ENCODE measurements around the gene OR4M2.
"Not testable (repeated sequence)": the region's sequence is repeated elsewhere in the genome, so short reads cannot be mapped to it uniquely, and the experiment has no call there.

The OR4M2 gene, protein sequence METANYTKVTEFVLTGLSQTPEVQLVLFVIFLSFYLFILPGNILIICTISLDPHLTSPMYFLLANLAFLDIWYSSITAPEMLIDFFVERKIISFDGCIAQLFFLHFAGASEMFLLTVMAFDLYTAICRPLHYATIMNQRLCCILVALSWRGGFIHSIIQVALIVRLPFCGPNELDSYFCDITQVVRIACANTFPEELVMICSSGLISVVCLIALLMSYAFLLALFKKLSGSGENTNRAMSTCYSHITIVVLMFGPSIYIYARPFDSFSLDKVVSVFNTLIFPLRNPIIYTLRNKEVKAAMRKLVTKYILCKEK

DNA sequence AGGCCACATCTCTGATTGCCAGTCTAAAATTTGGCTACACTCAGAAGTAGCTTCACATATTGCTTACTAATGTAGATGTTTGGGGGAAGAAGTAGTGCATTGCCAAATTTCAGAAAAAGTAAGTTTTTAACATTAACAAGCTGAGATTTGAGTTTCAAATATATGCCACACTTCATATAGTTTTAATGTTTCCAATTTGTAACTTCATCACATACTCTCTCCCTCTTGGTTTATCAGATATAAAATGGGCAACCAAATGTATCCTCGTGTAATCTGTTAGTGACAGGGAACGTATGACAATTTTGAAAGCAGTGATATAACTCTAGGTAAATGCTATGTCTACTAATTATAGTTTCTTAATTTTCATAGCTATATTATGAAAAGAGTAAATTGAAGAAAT lies at the start of gene OR4M2:
Gene OR4M2, plus strand, starts transcription at position 301 of the 400 bp plus-strand sequence. Its CDS starts 98 bp downstream, at position 399.
- not testable (repeated sequence) for DNase-seq (ENCODE audit: low read depth in 2 of 2)

DNA sequence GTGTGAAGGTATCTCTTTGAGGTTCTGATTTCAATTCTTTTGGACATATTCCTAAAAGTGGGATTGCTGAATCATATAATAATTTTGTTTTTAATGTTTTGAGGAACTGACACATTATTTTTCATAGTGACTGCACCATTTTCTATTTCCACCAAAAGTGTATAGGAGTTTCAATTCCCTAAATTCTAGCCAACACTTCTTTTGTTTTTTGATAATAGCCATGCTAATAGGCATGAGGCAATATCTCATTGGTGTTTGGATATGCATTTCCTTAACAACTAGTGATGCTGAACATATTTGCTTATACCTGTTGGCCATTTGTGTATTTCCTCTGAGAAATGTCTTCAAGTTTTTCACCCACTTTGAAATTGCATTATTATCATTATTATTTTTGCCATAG lies 11.1 kb upstream of the OR4M2 start:
- not testable (repeated sequence) for DNase-seq (ENCODE audit: low read depth in 2 of 2)

DNA sequence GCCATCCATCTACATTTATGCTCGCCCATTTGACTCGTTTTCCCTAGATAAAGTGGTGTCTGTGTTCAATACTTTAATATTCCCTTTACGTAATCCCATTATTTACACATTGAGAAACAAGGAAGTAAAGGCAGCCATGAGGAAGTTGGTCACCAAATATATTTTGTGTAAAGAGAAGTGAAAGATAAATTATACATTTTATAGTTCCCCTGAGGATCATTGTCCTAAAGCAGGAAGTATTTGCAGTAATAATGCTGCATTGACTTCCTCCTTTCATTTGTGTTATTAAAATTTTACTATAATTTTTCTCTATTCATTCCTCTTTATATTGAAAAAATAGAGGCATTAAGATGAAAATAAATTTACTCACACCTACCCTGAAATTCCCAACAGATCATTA lies 1.1 kb downstream of the OR4M2 start:
- DNase-seq (ENCODE audit: low read depth in 2 of 2), result not testable (repeated sequence)

DNA sequence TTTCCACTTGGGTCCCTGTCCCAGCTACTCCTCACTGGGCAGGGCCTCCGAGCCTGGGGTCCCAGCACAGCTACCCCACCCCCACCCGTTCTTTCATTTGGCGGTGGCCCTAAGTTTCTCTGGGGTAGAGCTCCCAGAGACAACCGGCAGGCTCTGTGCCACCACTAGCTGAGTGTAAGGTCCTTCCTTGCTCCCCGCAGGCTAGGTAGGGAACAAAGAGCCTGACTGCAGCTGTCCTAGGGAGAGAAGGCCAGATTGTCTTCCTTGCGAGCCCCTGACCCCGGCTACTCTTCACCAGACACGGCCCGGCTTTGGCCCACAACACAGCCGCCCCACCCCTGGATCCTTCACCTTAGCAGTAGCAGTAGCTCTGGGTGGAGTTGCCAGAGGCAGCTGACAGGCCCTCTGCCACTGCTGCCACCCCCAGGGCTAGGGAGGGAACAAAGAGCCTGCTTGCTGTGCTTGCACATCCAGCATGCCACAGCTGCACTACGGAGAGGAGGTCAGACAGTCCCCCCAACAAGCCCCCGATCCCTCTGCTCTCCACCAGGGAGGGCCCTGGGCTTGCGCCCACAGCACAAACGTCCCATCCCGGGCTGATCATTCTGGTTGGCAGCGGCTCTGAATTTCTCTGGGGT lies 18.4 kb downstream of the OR4M2 start:
- DNase-seq (ENCODE audit: low read depth in 2 of 2), result not testable (repeated sequence)

DNA sequence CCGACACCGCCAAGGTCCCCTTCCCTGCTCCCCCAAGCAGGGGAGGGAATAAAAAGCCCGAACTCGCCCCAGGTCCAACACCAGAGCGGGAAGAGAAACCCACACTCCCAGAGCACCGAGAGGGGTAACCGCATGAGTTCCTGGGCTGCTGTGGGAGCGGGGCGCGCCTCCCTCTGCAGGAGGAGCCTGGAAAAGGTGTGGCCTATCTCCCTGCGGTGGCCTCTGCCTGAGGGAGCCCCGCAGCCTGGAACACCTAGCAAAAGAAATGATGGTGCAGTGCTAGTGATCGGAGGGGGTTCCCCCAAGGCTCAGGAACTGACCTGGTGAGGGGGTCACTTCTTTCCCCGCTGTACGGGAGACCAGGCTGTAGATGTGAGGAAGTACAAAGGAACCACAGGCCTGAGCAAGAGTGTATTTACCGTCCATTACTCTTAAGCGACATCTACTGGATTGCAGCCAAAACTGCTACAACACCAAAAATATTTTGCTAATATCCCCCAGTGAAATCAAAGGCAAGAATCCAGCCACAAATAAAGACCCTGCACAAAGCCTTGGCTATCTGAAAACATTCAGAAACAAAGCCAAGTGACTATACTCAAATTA lies 19.1 kb downstream of the OR4M2 start:
- DNase-seq (ENCODE audit: low read depth in 2 of 2), result not testable (repeated sequence)

DNA sequence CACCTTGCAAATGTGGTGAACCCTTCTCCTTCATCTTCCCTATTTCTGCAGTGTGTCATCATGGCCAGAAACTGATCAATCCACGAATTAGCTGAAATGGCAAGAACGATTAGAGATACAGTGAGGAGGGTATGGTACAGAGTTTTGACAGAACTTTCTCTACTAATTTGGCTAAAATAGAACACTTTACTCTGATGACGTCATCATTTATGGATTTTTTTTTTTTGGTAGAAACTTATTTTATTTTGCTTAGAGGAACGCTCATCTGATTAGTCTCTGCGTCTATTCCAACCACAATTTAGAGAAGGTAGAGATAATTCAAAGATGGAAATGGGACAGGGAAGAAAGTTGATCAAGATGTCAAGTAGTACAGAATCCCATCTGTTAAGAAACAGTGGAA lies 41.7 kb downstream of the OR4M2 start:
- not testable (repeated sequence) for DNase-seq (ENCODE audit: low read depth in 2 of 2)

Data from stimulated activated CD4-positive, alpha-beta T cell treated with anti-CD3 and anti-CD28 coated beads, Interleukin-15, amount 100 ng/mL, for 48 hours (primary cell).